Mucosa of descending colon (tissue), 3 donors: ENCODE results near the gene TCP11. TPM values are rescaled to one million over a fixed set of nuclear protein-coding genes. Genes with fewer than 3 reads are reported as not detected.

Experiments used
- ATAC-seq: fragments of 200-7000 bp; cut with Tn5 transposase; one replicate; pipeline ENCODE4 v1.9.1; 2020; ENCODE audit warnings: mild to moderate bottlenecking, moderate library complexity
- DNase-seq, 3 donors: peaks; one replicate each; pipeline ENCODE4 v3.0.0-alpha.2; 2020
- H3K36me3 ChIP-seq: fragments of 200-600 bp; one replicate; pipeline ENCODE4 v1.8.0; 2021; ENCODE audit warnings: low read depth, mild to moderate bottlenecking
- H3K4me1 ChIP-seq: fragments of 200-600 bp; one replicate; pipeline ENCODE4 v1.8.0; 2021; ENCODE audit warnings: low read depth, mild to moderate bottlenecking
- H3K4me3 ChIP-seq: fragments of 200-600 bp; one replicate; pipeline ENCODE4 v1.8.0; 2021; ENCODE audit warnings: mild to moderate bottlenecking
- H3K9me3 ChIP-seq: fragments of 200-600 bp; one replicate; pipeline ENCODE4 v1.8.0; 2021; ENCODE audit warnings: mild to moderate bottlenecking
- intact Hi-C, 2 donors: fragments of 100-400 bp; cut with DNase I in 1 of 2; cut with micrococcal nuclease in 1 of 2; formaldehyde crosslinking; loops; one replicate each; pipeline versions ENCODE4 v1.11.0 to v1.11.1; 2022; cut with DNase I, micrococcal nuclease
- total RNA-seq, 3 donors: library from RNA; stranded (reverse); fragmentation: NEBNext Ultra II Directional in 2 of 3; extraction: Animal tissue kit (Norgen Biotek cat#: 25700) in 2 of 3; gene quantifications; one replicate each; pipeline versions ENCODE4 v1.2.1 to v1.2.4, GENCODE V29; 2021 to 2023
- TF ChIP-seq, protein P1 (sequence below): fragments of 200-600 bp; IDR thresholded peaks from one replicate; pipeline ENCODE4 v1.8.0; 2022; ENCODE audit warnings: antibody characterized with exemption, mild to moderate bottlenecking
- donor health status: DM: no; HTN: no; CAD: no; lungs with moderate emphysema.
- donor health status: DM: no; HTN: no; CAD: no.
- donor health status: DM: no; HTN: yes; CAD: no.

The TCP11 gene
- total RNA-seq, 3 donors from 2014 or later, result not detected

DNA sequence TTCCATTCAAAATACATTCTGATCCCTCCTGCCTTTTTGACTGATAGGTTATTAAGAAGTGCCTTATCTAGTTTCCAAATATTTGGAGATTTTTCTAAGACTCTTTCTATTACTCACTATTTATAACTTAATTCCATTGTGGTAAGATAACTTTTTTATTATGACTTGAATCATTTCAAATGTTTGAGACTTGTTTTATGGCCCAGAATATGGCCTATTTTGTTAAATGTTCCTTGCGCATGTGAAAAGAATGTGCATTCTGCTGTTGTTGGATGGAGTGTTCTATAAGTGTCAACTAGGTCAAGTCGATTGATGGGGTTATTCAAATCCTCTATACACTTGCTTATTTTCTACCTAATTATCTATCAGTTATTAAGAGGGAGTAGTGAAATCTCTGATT is 13.1 kb upstream of the TCP11 start:
- no peak for DNase-seq
- ATAC-seq, result no peak
- TF ChIP-seq, protein P1, sequence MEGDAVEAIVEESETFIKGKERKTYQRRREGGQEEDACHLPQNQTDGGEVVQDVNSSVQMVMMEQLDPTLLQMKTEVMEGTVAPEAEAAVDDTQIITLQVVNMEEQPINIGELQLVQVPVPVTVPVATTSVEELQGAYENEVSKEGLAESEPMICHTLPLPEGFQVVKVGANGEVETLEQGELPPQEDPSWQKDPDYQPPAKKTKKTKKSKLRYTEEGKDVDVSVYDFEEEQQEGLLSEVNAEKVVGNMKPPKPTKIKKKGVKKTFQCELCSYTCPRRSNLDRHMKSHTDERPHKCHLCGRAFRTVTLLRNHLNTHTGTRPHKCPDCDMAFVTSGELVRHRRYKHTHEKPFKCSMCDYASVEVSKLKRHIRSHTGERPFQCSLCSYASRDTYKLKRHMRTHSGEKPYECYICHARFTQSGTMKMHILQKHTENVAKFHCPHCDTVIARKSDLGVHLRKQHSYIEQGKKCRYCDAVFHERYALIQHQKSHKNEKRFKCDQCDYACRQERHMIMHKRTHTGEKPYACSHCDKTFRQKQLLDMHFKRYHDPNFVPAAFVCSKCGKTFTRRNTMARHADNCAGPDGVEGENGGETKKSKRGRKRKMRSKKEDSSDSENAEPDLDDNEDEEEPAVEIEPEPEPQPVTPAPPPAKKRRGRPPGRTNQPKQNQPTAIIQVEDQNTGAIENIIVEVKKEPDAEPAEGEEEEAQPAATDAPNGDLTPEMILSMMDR, result no peak
- Histone ChIP-seq H3K4me3 (no peak overlapping the region), H3K4me1 (no peaks in the 10 kb centered on the region), H3K9me3 (no peaks in the 10 kb centered on the region), H3K36me3 (no peaks in the 10 kb centered on the region)
- intact Hi-C loops, result no loop called here

DNA sequence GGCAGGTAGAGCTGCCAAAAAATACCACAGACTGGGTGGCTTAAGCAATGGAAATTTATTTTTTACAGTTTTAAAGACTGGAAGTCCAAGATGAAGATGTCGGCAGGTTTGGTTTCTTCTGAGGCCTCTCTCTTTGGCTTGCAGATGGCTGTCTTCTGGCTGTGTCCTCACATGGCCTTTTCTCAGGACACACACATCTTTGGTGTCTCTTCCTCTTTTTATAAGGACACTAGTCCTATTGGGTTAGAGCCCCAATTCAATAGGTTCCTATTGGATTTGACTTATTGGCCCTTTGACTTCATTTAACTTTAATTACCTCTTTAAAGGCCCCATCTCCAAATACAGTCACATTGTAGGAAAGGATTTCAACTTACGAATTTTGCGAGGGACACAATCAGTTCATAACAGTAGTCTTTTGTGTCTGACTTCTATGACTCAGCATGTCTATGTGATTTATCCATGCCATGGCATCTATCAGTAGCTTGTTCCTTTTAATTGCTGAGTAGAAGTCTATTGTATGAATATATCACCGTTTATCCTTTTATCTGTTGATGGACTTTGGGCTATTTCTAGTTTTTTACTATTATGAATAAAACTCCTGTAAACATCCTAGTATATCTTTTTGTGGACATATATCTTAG is 11.0 kb upstream of the TCP11 start:
- Histone ChIP-seq H3K4me1 (no peaks in the 10 kb centered on the region), H3K4me3 (no peak overlapping the region), H3K36me3 (no peaks in the 10 kb centered on the region), H3K9me3 (no peaks in the 10 kb centered on the region)
- TF ChIP-seq, protein P1, result no peak
- ATAC-seq (peak; percentile 74), DNase-seq (no peak)
- intact Hi-C loops, result no loop called here

DNA sequence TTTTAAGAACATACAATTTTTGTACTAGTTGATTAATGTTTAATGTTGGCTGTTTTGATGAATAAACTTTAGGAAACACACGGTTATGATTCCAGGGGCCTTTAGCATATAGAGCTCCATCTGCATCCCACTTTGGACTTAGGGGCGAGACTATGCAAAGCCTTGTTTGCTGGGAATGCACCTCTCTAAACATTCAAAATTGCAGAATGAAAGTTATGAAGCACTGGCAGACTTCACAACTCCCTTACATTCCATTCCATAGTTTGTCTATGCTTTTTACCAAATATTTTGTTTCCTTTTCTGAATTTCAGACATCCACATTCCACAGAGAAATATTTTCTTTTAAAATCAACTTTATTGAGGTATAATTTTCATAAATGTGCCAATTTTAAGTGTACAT is 10.3 kb upstream of the TCP11 start:
- ATAC-seq (no peak), DNase-seq (no peak)
- Histone ChIP-seq H3K36me3 (no peaks in the 10 kb centered on the region), H3K4me3 (no peak overlapping the region), H3K9me3 (no peaks in the 10 kb centered on the region), H3K4me1 (no peaks in the 10 kb centered on the region)
- TF ChIP-seq, protein P1, result no peak
- intact Hi-C loops, result no loop called here

DNA sequence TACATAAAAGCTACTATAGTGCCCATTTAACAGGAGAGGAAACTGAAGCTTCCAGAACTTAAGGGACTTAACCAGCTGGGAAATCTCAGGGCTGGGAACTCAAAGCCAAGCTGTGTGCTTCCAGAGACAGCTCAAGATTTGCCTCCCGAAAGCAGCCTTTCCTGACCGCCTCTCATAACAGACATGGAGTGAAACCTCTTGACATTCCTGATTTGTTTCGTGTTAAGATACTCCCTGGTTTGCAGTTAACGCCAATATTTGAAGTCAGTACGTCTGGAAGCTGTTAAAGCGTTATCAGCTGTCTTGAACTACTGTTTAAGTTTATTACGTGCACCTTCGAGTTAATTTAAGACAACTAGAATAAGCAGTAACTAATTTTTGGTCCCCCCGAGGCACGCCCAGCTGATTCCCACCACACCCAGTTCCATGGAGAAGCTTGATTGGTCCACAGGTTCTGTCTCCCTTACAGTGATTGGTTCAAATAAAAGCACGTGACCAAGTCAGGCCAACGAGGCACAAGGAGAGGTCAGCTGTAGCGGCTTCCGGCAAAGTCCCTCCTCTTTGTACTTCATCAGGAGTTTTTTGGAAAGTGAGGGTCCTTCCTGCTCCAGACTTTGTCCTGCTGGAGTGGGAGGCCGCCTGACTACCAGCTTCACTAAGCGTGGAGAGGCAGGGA is 8.9 kb upstream of the TCP11 start:
- TF ChIP-seq, protein P1, result no peak
- ATAC-seq (no peak), DNase-seq (no peak)
- H3K36me3 ChIP-seq, result no peaks in the 10 kb centered on the region
- no peak overlapping the region for H3K4me3 ChIP-seq
- no peaks in the 10 kb centered on the region for H3K9me3 ChIP-seq
- intact Hi-C loops, result loop anchor here (5.0 to 10.0 kb wide), 2 partner anchors 55 to 92 kb away; no protein-coding TSS in a partner anchor
- no peaks in the 10 kb centered on the region for H3K4me1 ChIP-seq

DNA sequence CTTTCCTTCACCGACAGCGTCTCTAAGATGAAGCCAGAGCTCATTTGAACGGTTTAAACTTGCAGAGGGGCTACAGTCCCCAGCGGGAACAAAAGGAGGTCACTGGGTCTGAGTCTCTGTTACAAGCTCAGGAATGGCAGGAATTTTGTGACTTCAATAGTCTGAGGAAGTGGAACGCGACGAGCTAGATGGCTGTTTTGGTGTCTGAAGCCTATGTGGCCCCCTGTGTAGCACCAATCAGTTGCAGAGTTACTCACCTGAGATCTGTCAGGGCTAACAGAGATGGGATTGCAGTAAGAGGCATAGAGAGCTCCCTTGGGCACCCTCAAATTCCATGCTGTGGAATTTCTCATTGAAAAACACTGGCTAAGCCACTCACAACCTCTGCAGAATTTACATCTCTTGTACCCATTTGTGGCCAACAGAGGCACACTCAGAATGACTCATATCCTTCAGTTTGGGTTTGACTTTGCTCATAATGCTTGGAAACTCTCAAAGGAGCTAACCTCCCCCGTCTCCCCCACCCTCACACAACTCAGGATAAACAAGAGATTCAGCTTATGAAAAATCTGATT is 7.1 kb upstream of the TCP11 start:
- H3K9me3 ChIP-seq, result no peaks in the 10 kb centered on the region
- no peaks in the 10 kb centered on the region for H3K36me3 ChIP-seq
- intact Hi-C loops, result loop anchor here (5.0 to 10.0 kb wide), 2 partner anchors 57 to 94 kb away; no protein-coding TSS in a partner anchor
- ATAC-seq (no peak), DNase-seq (no peak)
- no peak overlapping the region for H3K4me3 ChIP-seq
- no peaks in the 10 kb centered on the region for H3K4me1 ChIP-seq
- TF ChIP-seq, protein P1, result no peak
